ENCODE measurements around the gene ZDHHC12. TPM values are rescaled to one million over a fixed set of nuclear protein-coding genes. Genes with fewer than 3 reads are reported as not detected.

The ZDHHC12 gene
- total and polyA plus RNA-seq, 4 donors: 24.7 to 48.2 (median 30.3) TPM

DNA sequence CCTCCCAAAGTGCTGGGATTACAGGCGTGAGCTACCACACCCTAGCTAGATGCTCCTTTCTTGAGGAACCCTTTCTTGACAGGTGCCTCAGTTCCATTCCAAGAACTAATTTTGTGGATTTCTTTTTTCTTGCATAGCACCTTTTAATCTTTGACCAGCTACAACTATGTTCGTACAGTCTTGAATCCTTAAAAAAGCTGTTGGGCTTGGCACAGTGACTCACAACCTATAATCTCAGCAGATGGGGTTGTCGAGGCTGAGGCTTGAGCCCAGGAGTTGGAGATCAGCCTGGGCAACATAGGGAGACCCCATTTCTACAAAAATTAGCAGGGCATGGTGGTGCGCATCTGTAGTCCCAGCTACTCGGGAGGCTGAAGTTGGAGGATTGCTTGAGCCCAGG is 49.1 kb upstream of the ZDHHC12 start:
- Histone ChIP-seq H3K9ac (ENCODE audit: low read depth in 1 of 2, low read length in 2 of 2) (no peak overlapping the region), H3K4me1 (ENCODE audit: control insufficient read depth in 4 of 4, insufficient read depth in 4 of 4, low read length in 3 of 4) (peaks cover 3 to 35% (median 25%) of the 10 kb centered on the region in 4 donors), H3K4me3 (ENCODE audit: low read depth in 1 of 3, low read length in 3 of 3) (no peak overlapping the region), H3K36me3 (ENCODE audit: control insufficient read depth in 4 of 4, insufficient read depth in 3 of 4, low read depth in 1 of 4, low read length in 3 of 4) (no peaks in the 10 kb centered on the region), H3K27me3 (ENCODE audit: control insufficient read depth in 4 of 4, insufficient read depth in 4 of 4, low read length in 3 of 4) (no peaks in the 10 kb centered on the region), H3K9me3 (ENCODE audit: control insufficient read depth in 4 of 4, low read length in 3 of 4) (no peaks in the 10 kb centered on the region), H3K27ac (ENCODE audit: low read depth in 1 of 2, low read length in 2 of 2) (no peak overlapping the region)
- no peak for DNase-seq (ENCODE audit: low spot score)
- TF ChIP-seq GABPA (IDR thresholded peaks at IDR 0.05 in 1 of 2, conservative IDR thresholded peaks at IDR 0.05 in 1 of 2): no peak
- no peak for TF ChIP-seq RXRA (IDR thresholded peaks at IDR 0.05)
- TF ChIP-seq ZBTB33 (IDR thresholded peaks at IDR 0.05): no peak
- no peak for TF ChIP-seq EGR1 (IDR thresholded peaks at IDR 0.05; ENCODE audit: low read depth in 2 of 2)
- no peak for TF ChIP-seq YY1 (IDR thresholded peaks at IDR 0.05)
- TF ChIP-seq, protein P1, sequence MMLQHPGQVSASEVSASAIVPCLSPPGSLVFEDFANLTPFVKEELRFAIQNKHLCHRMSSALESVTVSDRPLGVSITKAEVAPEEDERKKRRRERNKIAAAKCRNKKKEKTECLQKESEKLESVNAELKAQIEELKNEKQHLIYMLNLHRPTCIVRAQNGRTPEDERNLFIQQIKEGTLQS (IDR thresholded peaks at IDR 0.05): no peak
- TF ChIP-seq HNF4G (IDR thresholded peaks at IDR 0.05): no peak
- TF ChIP-seq HNF4A (conservative IDR thresholded peaks at IDR 0.05): no peak
- TF ChIP-seq JUND (IDR thresholded peaks at IDR 0.05): no peak
- 94% methylated on average over 5 of the region's 5 CpGs for WGBS

- peak; percentile 78 to 93 for TF ChIP-seq GABPA (IDR thresholded peaks at IDR 0.05 in 1 of 2, conservative IDR thresholded peaks at IDR 0.05 in 1 of 2)
- TF ChIP-seq, protein P2, sequence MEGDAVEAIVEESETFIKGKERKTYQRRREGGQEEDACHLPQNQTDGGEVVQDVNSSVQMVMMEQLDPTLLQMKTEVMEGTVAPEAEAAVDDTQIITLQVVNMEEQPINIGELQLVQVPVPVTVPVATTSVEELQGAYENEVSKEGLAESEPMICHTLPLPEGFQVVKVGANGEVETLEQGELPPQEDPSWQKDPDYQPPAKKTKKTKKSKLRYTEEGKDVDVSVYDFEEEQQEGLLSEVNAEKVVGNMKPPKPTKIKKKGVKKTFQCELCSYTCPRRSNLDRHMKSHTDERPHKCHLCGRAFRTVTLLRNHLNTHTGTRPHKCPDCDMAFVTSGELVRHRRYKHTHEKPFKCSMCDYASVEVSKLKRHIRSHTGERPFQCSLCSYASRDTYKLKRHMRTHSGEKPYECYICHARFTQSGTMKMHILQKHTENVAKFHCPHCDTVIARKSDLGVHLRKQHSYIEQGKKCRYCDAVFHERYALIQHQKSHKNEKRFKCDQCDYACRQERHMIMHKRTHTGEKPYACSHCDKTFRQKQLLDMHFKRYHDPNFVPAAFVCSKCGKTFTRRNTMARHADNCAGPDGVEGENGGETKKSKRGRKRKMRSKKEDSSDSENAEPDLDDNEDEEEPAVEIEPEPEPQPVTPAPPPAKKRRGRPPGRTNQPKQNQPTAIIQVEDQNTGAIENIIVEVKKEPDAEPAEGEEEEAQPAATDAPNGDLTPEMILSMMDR (IDR thresholded peaks at IDR 0.05; ENCODE audit: low read depth, low read length, missing input control): no peak
- TF ChIP-seq SP1 (IDR thresholded peaks at IDR 0.05): peak; percentile 58
- no peak for TF ChIP-seq REST (IDR thresholded peaks at IDR 0.05)
- TF ChIP-seq FOXA2 (IDR thresholded peaks at IDR 0.05): peak; percentile 27
- TF ChIP-seq HNF4A (conservative IDR thresholded peaks at IDR 0.05): no peak
- TF ChIP-seq ZBTB33 (IDR thresholded peaks at IDR 0.05): no peak
- TF ChIP-seq NR2F2 (IDR thresholded peaks at IDR 0.05): no peak
- TF ChIP-seq TAF1 (conservative IDR thresholded peaks at IDR 0.05): no peak
- TF ChIP-seq FOXA1 (IDR thresholded peaks at IDR 0.05): peak; percentile 76
- TF ChIP-seq JUND (IDR thresholded peaks at IDR 0.05): no peak
- peak; percentile 47 for TF ChIP-seq YY1 (IDR thresholded peaks at IDR 0.05)
- TF ChIP-seq, protein P1 (IDR thresholded peaks at IDR 0.05): no peak
- TF ChIP-seq EGR1 (IDR thresholded peaks at IDR 0.05; ENCODE audit: low read depth in 2 of 2): peak in 1 of 2 donors; percentile 8
- TF ChIP-seq HNF4G (IDR thresholded peaks at IDR 0.05): no peak
- TF ChIP-seq RAD21 (IDR thresholded peaks at IDR 0.05): peak; percentile 34 to 39
- TF ChIP-seq MAX (IDR thresholded peaks at IDR 0.05): no peak
- Histone ChIP-seq H3K4me3 (ENCODE audit: low read depth in 1 of 3, low read length in 3 of 3) (peak within 1 kb of the TSS; percentile 92 to 96 (median 94)), H3K27me3 (ENCODE audit: control insufficient read depth in 4 of 4, insufficient read depth in 4 of 4, low read length in 3 of 4) (no peaks in the 10 kb centered on the region), H3K9ac (ENCODE audit: low read depth in 1 of 2, low read length in 2 of 2) (peak within 1 kb of the TSS; percentile 95 to 96), H3K36me3 (ENCODE audit: control insufficient read depth in 4 of 4, insufficient read depth in 3 of 4, low read depth in 1 of 4, low read length in 3 of 4) (peaks cover 0 to 2% (median 0%) of the 10 kb centered on the region in 4 donors), H3K4me1 (ENCODE audit: control insufficient read depth in 4 of 4, insufficient read depth in 4 of 4, low read length in 3 of 4) (peaks cover 3 to 42% (median 27%) of the 10 kb centered on the region in 4 donors), H3K27ac (ENCODE audit: low read depth in 1 of 2, low read length in 2 of 2) (peak within 1 kb of the TSS; percentile 77 to 94), H3K9me3 (ENCODE audit: control insufficient read depth in 4 of 4, low read length in 3 of 4) (no peaks in the 10 kb centered on the region)
- peak; percentile 95 for DNase-seq (ENCODE audit: low spot score)
- WGBS: 2% methylated on average over 72 of the region's 72 CpGs
Observed at GRCh38 chr9:128771745-128772519, 48.0 kb upstream of the ZDHHC12 start, which contains the start of gene ZER1. Gene ZER1 (minus strand): TSS chr9:128771927. CDS start chr9:128755565, 16,362 bp downstream.

Measured in liver (tissue), 9 donors.